Thyroid gland (tissue), 4 donors: Measurements from ENCODE around the gene FEN1.

Experiments used
- CTCF ChIP-seq, 6 experiments: fragments of 200-600 bp in 3 of 6; fragments of 450-650 bp in 3 of 6; sonication (generic) in 3 of 6; IDR thresholded peaks; one replicate each; pipeline ENCODE4 v1.5.1; 2016 to 2019; ENCODE audit warnings: antibody characterized with exemption in 6 of 6, mild to moderate bottlenecking in 2 of 6, inconsistent platforms in 1 of 6, moderate library complexity in 1 of 6
- POLR2A ChIP-seq, 2 donors: fragments of 450-650 bp; IDR thresholded peaks; one replicate each; pipeline ENCODE4 v1.6.1; 2017; ENCODE audit warnings: antibody characterized with exemption in 2 of 2, mild to moderate bottlenecking in 2 of 2, moderate library complexity in 1 of 2

DNA sequence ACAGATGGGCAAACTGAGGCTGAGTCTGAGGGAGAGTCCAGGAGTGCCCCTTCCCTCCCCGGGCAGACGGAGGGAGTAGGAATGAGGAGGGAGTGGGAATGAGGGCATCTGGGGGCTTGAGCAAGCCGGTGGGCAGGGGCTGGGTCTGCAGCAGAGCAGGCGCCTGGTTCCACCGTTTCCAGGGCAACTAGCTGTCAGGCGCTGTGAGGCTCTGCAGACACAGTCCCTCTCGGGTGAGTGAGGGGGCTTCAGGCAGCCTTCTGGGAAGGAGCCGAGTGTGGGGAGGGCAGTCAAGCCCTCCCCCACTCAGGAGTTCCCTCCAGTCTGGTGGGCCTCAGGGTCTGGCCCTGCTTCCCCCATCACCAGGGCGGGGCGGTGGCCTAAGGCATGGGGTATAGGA lies 19.4 kb upstream of the FEN1 start:
- no peak for TF ChIP-seq POLR2A (IDR thresholded peaks at IDR 0.05)
- no peak for TF ChIP-seq CTCF (IDR thresholded peaks at IDR 0.05)
